Mammary epithelial cell (primary cell): ENCODE measurements around the gene HSD17B2.

Experiments used
- EZH2 ChIP-seq: IDR thresholded peaks from 2 replicates; pipeline ENCODE4 v1.6.1; 2012; ENCODE audit warnings: low read length, inconsistent platforms, borderline replicate concordance
- TF ChIP-seq, protein P1 (sequence below), 2 donors: IDR thresholded peaks in 1 of 2; conservative IDR thresholded peaks in 1 of 2; 2 replicates each; pipeline ENCODE4 v1.5.1; 2011 to 2012; ENCODE audit warnings: inconsistent platforms in 2 of 2, low read length in 2 of 2, mild to moderate bottlenecking in 2 of 2, control low read depth in 1 of 2, low read depth in 1 of 2; ENCODE audit not compliant: insufficient read depth in 1 of 2; ENCODE audit errors: extremely low read depth in 1 of 2

GRCh38 chr16:82056550-82056896 is 21.5 kb downstream of the HSD17B2 start:
- no peak for TF ChIP-seq EZH2
- TF ChIP-seq, protein P1, sequence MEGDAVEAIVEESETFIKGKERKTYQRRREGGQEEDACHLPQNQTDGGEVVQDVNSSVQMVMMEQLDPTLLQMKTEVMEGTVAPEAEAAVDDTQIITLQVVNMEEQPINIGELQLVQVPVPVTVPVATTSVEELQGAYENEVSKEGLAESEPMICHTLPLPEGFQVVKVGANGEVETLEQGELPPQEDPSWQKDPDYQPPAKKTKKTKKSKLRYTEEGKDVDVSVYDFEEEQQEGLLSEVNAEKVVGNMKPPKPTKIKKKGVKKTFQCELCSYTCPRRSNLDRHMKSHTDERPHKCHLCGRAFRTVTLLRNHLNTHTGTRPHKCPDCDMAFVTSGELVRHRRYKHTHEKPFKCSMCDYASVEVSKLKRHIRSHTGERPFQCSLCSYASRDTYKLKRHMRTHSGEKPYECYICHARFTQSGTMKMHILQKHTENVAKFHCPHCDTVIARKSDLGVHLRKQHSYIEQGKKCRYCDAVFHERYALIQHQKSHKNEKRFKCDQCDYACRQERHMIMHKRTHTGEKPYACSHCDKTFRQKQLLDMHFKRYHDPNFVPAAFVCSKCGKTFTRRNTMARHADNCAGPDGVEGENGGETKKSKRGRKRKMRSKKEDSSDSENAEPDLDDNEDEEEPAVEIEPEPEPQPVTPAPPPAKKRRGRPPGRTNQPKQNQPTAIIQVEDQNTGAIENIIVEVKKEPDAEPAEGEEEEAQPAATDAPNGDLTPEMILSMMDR (conservative IDR thresholded peaks at IDR 0.05 in 1 of 2, IDR thresholded peaks at IDR 0.05 in 1 of 2; ENCODE audit: extremely low read depth in 1 of 2, insufficient read depth in 1 of 2, low read depth in 1 of 2, low read length in 2 of 2): no peak
